RWPE1 (cell line): ENCODE data around the gene FBLL1.

Experiments
- CTCF ChIA-PET: fragments of 350-600 bp; sonication (Branson Sonifier 250); formaldehyde crosslinking; extraction: SDS; loops from one replicate; lab custom pipeline; 2021; lab: Yijun Ruan, JAX
- POLR2A ChIA-PET: fragments of 400-600 bp; formaldehyde crosslinking; extraction: SDS; loops from one replicate; lab custom pipeline; 2020; ENCODE audit warnings: antibody characterized with exemption; ENCODE audit not compliant: low non-redundant PET; lab: Yijun Ruan, JAX
- DNase-seq: peaks from one replicate; pipeline ENCODE4 v3.0.0; 2012; ENCODE audit warnings: low spot score
- H3K27ac ChIP-seq: fragments of 450-650 bp; 2 replicates; pipeline ENCODE4 v1.5.1; 2017
- CTCF ChIP-seq: fragments of 450-650 bp; conservative IDR thresholded peaks from 2 replicates; pipeline ENCODE4 v1.5.1; 2017; ENCODE audit warnings: low read depth, mild to moderate bottlenecking

The FBLL1 gene

DNA sequence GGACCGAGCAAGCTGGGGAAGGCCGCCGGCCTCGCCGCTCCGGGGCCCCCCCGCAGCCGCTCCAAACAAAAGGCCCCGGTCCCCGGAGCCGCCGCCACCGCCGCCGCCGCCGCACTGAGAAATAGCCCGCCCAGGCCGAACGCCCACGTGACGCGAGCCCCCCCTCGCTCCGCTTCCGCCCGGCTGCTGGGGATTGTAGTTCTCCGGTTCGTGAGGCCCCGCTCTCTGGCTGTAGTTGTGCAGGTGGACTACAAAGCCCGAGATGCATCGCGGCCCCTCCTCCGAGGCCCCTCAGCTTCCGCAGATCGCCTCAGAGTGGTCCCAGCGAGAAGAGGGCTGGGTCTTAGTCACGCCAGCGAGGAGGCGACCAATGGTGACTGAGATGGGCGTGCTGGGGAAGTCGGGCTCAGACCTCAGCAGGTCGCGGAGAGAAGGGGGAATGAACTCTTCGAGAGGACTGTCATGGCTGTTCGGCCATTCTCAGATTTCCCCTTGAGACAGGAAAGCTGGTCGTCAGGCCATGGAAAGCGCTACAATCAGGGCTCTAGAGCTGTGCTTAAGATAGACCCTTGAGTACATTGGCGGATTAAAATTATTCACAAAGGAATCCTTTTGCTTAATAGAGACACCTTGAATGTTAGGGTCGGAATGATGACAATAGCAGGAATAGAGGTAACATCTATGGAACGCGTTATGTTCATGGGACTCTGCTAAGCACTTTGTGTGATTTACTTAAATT is 50.6 kb downstream of the FBLL1 start:
- no peak for TF ChIP-seq CTCF
- peak overlapping the region; percentile 97 for H3K27ac ChIP-seq
- DNase-seq = peak; percentile 100
- ChIA-PET CTCF (interaction anchor here (1.1 kb wide), 1 partner anchor 94 kb away, joined by 4 read pairs; the partner anchor contains the start of gene RARS1), POLR2A (interaction anchor here (0.5 to 1.0 kb wide), 6 partner anchors 18 to 1188 kb away, joined by 3 to 5 read pairs (median 4); no protein-coding TSS in a partner anchor)

DNA sequence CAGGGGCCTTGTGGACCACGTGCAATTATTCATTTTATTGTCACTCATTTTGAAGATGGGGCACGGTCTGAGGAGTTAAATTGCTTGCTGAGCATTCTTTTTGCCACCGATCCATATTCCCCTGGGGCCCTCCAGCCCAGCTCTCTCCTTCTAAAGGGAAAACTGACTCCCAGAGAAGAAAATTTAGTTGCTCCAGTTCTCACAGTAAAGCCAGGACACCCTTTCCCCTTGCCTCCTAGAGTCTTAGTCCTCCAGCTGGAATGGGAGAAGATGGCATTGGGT is 51.1 kb downstream of the FBLL1 start:
- ChIA-PET POLR2A (interaction anchor here (0.5 to 1.0 kb wide), 4 partner anchors 18 to 1188 kb away, joined by 3 to 5 read pairs (median 4); no protein-coding TSS in a partner anchor), CTCF (no interaction called here)
- H3K27ac ChIP-seq = peak overlapping the region; percentile 97
- TF ChIP-seq CTCF = no peak
- no peak for DNase-seq
